C1 segment of cervical spinal cord (tissue), 14 donors: ENCODE data around the gene ITPK1.

ENCODE experiments used
- DNase-seq, 14 donors: peaks; one replicate each; lab custom pipeline; 2025; lab: John Stamatoyannopoulos, UW

Gene ITPK1

GRCh38 chr14:92926180-92926845, 189.4 kb downstream of the ITPK1 start:
- DNase-seq = no peak

- DNase-seq = no peak
Measured at GRCh38 chr14:92925446-92925845, 190.3 kb downstream of the ITPK1 start.

- no peak for DNase-seq
Measured at GRCh38 chr14:92924247-92924646, 191.5 kb downstream of the ITPK1 start.

- DNase-seq = no peak
Measured at GRCh38 chr14:92923744-92924103, 192.0 kb downstream of the ITPK1 start.

- peak in 5 of 14 donors; percentile 5 to 40 (median 8) for DNase-seq
Measured at GRCh38 chr14:92922883-92923743, 192.6 kb downstream of the ITPK1 start, which contains the start of gene CHGA. TSS of gene CHGA (plus strand) at chr14:92923150. CDS start at chr14:92923360, 210 bp downstream.

GRCh38 chr14:92922155-92922735, 193.5 kb downstream of the ITPK1 start:
- no peak for DNase-seq

- DNase-seq = no peak
Measured at GRCh38 chr14:92920001-92920400, 195.7 kb downstream of the ITPK1 start.

- no peak for DNase-seq
Measured at GRCh38 chr14:92917956-92918355, 197.8 kb downstream of the ITPK1 start.

- no peak for DNase-seq
Measured at GRCh38 chr14:92917041-92917940, 198.4 kb downstream of the ITPK1 start.

- DNase-seq = no peak
Measured at GRCh38 chr14:92916201-92916600, 199.5 kb downstream of the ITPK1 start.

GRCh38 chr14:92914087-92914656, 201.6 kb downstream of the ITPK1 start:
- no peak for DNase-seq

GRCh38 chr14:92907316-92907911, 208.3 kb downstream of the ITPK1 start:
- no peak for DNase-seq

- no peak for DNase-seq
Measured at GRCh38 chr14:92906823-92907222, 208.9 kb downstream of the ITPK1 start.

GRCh38 chr14:92906420-92906819, 209.3 kb downstream of the ITPK1 start:
- DNase-seq = no peak

GRCh38 chr14:92905667-92906066, 210.1 kb downstream of the ITPK1 start:
- no peak for DNase-seq

GRCh38 chr14:92903359-92903758, 212.4 kb downstream of the ITPK1 start:
- DNase-seq = no peak

- DNase-seq = no peak
Measured at GRCh38 chr14:92902726-92903125, 213.0 kb downstream of the ITPK1 start.

- DNase-seq = no peak
Measured at GRCh38 chr14:92902191-92902590, 213.5 kb downstream of the ITPK1 start.

- DNase-seq = no peak
Measured at GRCh38 chr14:92900660-92901059, 215.1 kb downstream of the ITPK1 start.

GRCh38 chr14:92898566-92899131, 217.1 kb downstream of the ITPK1 start:
- DNase-seq = no peak
